H1 (cell line): ENCODE measurements around the gene BAG2. TPM values are rescaled to one million over a fixed set of nuclear protein-coding genes. Genes with fewer than 3 reads are reported as not detected.

Experiments
- BCL11A ChIP-seq, 2 experiments: IDR thresholded peaks; one replicate each; pipeline ENCODE4 v1.6.1; 2011; ENCODE audit warnings: low read depth in 2 of 2, low read length in 2 of 2, mild to moderate bottlenecking in 2 of 2
- CBX8 ChIP-seq: fragments of 300-800, 300-1000 bp; sonication (generic); IDR thresholded peaks from 2 replicates; pipeline ENCODE4 v1.7.1; 2016; ENCODE audit warnings: low read depth, low read length, borderline replicate concordance
- JUN ChIP-seq: IDR thresholded peaks from 2 replicates; pipeline ENCODE4 v1.6.1; 2011; ENCODE audit warnings: low read depth, mild to moderate bottlenecking, improper control_type of control experiment, low read length
- POLR2AphosphoS5 ChIP-seq: IDR thresholded peaks from 2 replicates; pipeline ENCODE4 v1.6.1; 2011; ENCODE audit warnings: low read depth, low read length
- SIN3A ChIP-seq, 2 experiments: IDR thresholded peaks in 1 of 2; conservative IDR thresholded peaks in 1 of 2; 2 replicates each; pipeline ENCODE4 v1.6.1; 2011 to 2012; ENCODE audit warnings: low read length in 2 of 2, improper control_type of control experiment in 1 of 2, low read depth in 1 of 2, mild to moderate bottlenecking in 1 of 2
- TCF12 ChIP-seq: IDR thresholded peaks from 2 replicates; pipeline ENCODE4 v1.6.1; 2011; ENCODE audit warnings: low read depth, mild to moderate bottlenecking, low read length
- YY1 ChIP-seq: IDR thresholded peaks from 2 replicates; pipeline ENCODE4 v1.6.1; 2011; ENCODE audit warnings: low read depth, mild to moderate bottlenecking, low read length
- polyA plus RNA-seq, 7 experiments: library from polyadenylated mRNA; depleted of rRNA in 3 of 7; stranded (reverse) in 5 of 7; unstranded in 2 of 7; fragments of >200 nt in 5 of 7; fragments of 200-250 nt in 2 of 7; gene quantifications; 1 replicate in 5 of 7; 2 replicates in 1 of 7; 4 replicates in 1 of 7; pipeline versions ENCODE4 v1.2.1 to v1.2.3, GENCODE V29; 2011 to 2013; ENCODE audit warnings: missing spikeins in 2 of 7, mixed read lengths in 2 of 7
- total RNA-seq: library from RNA; stranded (reverse); fragmentation: NEBNext Ultra II Directional; extraction: Animal tissue kit (Norgen Biotek cat#: 25700); gene quantifications from 2 replicates; pipeline ENCODE4 v1.2.1, GENCODE V29; 2021
- TF ChIP-seq, protein P1 (sequence below): fragments of 300-600 bp; sonication (generic); IDR thresholded peaks from 2 replicates; pipeline ENCODE4 v1.7.1; 2012; ENCODE audit warnings: low read length, moderate library complexity, mild to moderate bottlenecking, inconsistent platforms; ENCODE audit not compliant: insufficient replicate concordance
- TF ChIP-seq, protein P2 (sequence below), 3 experiments: IDR thresholded peaks; 1 replicate in 2 of 3; 2 replicates in 1 of 3; pipeline versions ENCODE4 v1.5.1 to v1.6.1; 2011; ENCODE audit warnings: low read length in 3 of 3, mild to moderate bottlenecking in 3 of 3, inconsistent platforms in 2 of 3, low read depth in 1 of 3, moderate library complexity in 1 of 3; ENCODE audit not compliant: insufficient read depth in 1 of 3; ENCODE audit errors: control extremely low read depth in 1 of 3

Gene BAG2
- total and polyA plus RNA-seq, 2 of the 8 experiments (the other 6 are each of a cell fraction or from before 2014, with no cell fraction given), result 4.4 to 7.4 TPM

DNA sequence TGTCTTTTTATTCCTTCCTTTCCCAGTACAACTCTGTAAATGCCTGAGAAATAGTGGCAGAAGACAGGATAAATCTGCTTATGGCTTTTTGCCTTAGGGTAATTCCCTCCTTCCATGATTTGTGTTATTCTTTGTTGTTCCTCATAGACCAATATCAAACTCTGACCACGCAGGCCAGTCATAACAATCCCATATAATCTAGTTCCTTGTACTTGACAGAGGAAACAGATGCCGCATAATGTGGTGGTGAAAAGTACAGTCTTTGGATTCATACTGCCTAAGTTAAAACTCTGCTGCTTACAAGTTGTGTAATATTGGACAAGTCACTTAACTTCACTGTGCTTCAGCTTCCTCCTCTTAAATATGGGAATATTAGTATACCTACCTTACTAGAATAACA is 8.2 kb upstream of the BAG2 start (continued):
- TF ChIP-seq, protein P1, sequence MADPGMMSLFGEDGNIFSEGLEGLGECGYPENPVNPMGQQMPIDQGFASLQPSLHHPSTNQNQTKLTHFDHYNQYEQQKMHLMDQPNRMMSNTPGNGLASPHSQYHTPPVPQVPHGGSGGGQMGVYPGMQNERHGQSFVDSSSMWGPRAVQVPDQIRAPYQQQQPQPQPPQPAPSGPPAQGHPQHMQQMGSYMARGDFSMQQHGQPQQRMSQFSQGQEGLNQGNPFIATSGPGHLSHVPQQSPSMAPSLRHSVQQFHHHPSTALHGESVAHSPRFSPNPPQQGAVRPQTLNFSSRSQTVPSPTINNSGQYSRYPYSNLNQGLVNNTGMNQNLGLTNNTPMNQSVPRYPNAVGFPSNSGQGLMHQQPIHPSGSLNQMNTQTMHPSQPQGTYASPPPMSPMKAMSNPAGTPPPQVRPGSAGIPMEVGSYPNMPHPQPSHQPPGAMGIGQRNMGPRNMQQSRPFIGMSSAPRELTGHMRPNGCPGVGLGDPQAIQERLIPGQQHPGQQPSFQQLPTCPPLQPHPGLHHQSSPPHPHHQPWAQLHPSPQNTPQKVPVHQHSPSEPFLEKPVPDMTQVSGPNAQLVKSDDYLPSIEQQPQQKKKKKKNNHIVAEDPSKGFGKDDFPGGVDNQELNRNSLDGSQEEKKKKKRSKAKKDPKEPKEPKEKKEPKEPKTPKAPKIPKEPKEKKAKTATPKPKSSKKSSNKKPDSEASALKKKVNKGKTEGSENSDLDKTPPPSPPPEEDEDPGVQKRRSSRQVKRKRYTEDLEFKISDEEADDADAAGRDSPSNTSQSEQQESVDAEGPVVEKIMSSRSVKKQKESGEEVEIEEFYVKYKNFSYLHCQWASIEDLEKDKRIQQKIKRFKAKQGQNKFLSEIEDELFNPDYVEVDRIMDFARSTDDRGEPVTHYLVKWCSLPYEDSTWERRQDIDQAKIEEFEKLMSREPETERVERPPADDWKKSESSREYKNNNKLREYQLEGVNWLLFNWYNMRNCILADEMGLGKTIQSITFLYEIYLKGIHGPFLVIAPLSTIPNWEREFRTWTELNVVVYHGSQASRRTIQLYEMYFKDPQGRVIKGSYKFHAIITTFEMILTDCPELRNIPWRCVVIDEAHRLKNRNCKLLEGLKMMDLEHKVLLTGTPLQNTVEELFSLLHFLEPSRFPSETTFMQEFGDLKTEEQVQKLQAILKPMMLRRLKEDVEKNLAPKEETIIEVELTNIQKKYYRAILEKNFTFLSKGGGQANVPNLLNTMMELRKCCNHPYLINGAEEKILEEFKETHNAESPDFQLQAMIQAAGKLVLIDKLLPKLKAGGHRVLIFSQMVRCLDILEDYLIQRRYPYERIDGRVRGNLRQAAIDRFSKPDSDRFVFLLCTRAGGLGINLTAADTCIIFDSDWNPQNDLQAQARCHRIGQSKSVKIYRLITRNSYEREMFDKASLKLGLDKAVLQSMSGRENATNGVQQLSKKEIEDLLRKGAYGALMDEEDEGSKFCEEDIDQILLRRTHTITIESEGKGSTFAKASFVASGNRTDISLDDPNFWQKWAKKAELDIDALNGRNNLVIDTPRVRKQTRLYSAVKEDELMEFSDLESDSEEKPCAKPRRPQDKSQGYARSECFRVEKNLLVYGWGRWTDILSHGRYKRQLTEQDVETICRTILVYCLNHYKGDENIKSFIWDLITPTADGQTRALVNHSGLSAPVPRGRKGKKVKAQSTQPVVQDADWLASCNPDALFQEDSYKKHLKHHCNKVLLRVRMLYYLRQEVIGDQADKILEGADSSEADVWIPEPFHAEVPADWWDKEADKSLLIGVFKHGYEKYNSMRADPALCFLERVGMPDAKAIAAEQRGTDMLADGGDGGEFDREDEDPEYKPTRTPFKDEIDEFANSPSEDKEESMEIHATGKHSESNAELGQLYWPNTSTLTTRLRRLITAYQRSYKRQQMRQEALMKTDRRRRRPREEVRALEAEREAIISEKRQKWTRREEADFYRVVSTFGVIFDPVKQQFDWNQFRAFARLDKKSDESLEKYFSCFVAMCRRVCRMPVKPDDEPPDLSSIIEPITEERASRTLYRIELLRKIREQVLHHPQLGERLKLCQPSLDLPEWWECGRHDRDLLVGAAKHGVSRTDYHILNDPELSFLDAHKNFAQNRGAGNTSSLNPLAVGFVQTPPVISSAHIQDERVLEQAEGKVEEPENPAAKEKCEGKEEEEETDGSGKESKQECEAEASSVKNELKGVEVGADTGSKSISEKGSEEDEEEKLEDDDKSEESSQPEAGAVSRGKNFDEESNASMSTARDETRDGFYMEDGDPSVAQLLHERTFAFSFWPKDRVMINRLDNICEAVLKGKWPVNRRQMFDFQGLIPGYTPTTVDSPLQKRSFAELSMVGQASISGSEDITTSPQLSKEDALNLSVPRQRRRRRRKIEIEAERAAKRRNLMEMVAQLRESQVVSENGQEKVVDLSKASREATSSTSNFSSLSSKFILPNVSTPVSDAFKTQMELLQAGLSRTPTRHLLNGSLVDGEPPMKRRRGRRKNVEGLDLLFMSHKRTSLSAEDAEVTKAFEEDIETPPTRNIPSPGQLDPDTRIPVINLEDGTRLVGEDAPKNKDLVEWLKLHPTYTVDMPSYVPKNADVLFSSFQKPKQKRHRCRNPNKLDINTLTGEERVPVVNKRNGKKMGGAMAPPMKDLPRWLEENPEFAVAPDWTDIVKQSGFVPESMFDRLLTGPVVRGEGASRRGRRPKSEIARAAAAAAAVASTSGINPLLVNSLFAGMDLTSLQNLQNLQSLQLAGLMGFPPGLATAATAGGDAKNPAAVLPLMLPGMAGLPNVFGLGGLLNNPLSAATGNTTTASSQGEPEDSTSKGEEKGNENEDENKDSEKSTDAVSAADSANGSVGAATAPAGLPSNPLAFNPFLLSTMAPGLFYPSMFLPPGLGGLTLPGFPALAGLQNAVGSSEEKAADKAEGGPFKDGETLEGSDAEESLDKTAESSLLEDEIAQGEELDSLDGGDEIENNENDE, result no peak
- TF ChIP-seq, protein P2, sequence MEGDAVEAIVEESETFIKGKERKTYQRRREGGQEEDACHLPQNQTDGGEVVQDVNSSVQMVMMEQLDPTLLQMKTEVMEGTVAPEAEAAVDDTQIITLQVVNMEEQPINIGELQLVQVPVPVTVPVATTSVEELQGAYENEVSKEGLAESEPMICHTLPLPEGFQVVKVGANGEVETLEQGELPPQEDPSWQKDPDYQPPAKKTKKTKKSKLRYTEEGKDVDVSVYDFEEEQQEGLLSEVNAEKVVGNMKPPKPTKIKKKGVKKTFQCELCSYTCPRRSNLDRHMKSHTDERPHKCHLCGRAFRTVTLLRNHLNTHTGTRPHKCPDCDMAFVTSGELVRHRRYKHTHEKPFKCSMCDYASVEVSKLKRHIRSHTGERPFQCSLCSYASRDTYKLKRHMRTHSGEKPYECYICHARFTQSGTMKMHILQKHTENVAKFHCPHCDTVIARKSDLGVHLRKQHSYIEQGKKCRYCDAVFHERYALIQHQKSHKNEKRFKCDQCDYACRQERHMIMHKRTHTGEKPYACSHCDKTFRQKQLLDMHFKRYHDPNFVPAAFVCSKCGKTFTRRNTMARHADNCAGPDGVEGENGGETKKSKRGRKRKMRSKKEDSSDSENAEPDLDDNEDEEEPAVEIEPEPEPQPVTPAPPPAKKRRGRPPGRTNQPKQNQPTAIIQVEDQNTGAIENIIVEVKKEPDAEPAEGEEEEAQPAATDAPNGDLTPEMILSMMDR (IDR thresholded peaks at IDR 0.05; ENCODE audit: control extremely low read depth in 1 of 3, insufficient read depth in 1 of 3, low read depth in 1 of 3, low read length in 3 of 3), result no peak
- TF ChIP-seq CBX8, result no peak
- TF ChIP-seq SIN3A (conservative IDR thresholded peaks at IDR 0.05 in 1 of 2, IDR thresholded peaks at IDR 0.05 in 1 of 2; ENCODE audit: low read depth in 1 of 2, low read length in 2 of 2), result no peak
- no peak for TF ChIP-seq POLR2AphosphoS5
- TF ChIP-seq BCL11A (IDR thresholded peaks at IDR 0.05; ENCODE audit: low read depth in 2 of 2, low read length in 2 of 2), result no peak
- no peak for TF ChIP-seq TCF12
- no peak for TF ChIP-seq JUN
- no peak for TF ChIP-seq YY1
